HepG2 (cell line): ENCODE results near the gene TNS1. TPM values are rescaled to one million over a fixed set of nuclear protein-coding genes. Genes with fewer than 3 reads are reported as not detected.

Experiments used
- ATAC-seq: fragments of 200-7000 bp; cut with Tn5 transposase; 3 replicates; pipeline ENCODE4 v1.9.1; 2020; ENCODE audit warnings: mild to moderate bottlenecking, moderate library complexity
- BruUV-seq: library from RNA; stranded (reverse); fragments of 400-500 nt; replicated peaks from 2 replicates; lab custom pipeline; 2021; lab: Mats Ljungman, UMichigan
- CTCF ChIA-PET: fragments of 300-600 bp; formaldehyde crosslinking; extraction: SDS; loops from one replicate; lab custom pipeline; 2021; ENCODE audit warnings: low total read pairs, inconsistent platforms, low intra/inter-chr PET ratio; lab: Yijun Ruan, JAX
- POLR2A ChIA-PET: fragments of 350-600 bp; sonication (Branson Sonifier 250); formaldehyde crosslinking; loops from one replicate; lab custom pipeline; 2020; ENCODE audit warnings: antibody characterized with exemption, inconsistent platforms; lab: Yijun Ruan, JAX
- DNase-seq: peaks from one replicate; pipeline ENCODE4 v3.0.0-alpha.2; 2015; ENCODE audit warnings: low spot score
- FAIRE-seq: peaks from 3 replicates; lab custom pipeline; 2011; peaks lifted over from hg19 to GRCh38; lab: Jason Lieb, UNC
- H2AFZ ChIP-seq: one replicate; pipeline ENCODE4 v1.6.1; 2011; ENCODE audit warnings: low read length, inconsistent platforms
- H3K27ac ChIP-seq: fragments of 300-600 bp; 3 replicates; pipeline ENCODE4 v1.8.0; 2011; ENCODE audit warnings: mixed run types, mild to moderate bottlenecking, mixed read lengths, low read length, inconsistent platforms; ENCODE audit not compliant: insufficient read depth; ENCODE audit errors: extremely low read length
- H3K27me3 ChIP-seq, 2 experiments: fragments of 200-600 bp in 1 of 2; 2 replicates in 1 of 2; 3 replicates in 1 of 2; pipeline versions ENCODE4 v1.6.0 to v1.8.0; 2011; ENCODE audit warnings: low read length in 2 of 2, mild to moderate bottlenecking in 2 of 2, moderate library complexity in 2 of 2, inconsistent platforms in 1 of 2; ENCODE audit not compliant: insufficient read depth in 2 of 2, control insufficient read depth in 1 of 2
- H3K36me3 ChIP-seq, 2 experiments: fragments of 200-600 bp in 1 of 2; replicated peaks in 1 of 2; 2 replicates in 1 of 2; 3 replicates in 1 of 2; pipeline versions ENCODE4 v1.5.1 to v1.8.0; 2011; ENCODE audit warnings: low read length in 2 of 2, inconsistent platforms in 1 of 2; ENCODE audit not compliant: insufficient read depth in 2 of 2, control insufficient read depth in 1 of 2
- H3K4me1 ChIP-seq: 2 replicates; pipeline ENCODE4 v1.5.1; 2012; ENCODE audit warnings: low read length, inconsistent platforms; ENCODE audit not compliant: insufficient read depth
- H3K4me2 ChIP-seq: 2 replicates; pipeline ENCODE4 v1.6.0; 2011; ENCODE audit warnings: low read depth, low read length, inconsistent platforms
- H3K4me3 ChIP-seq, 3 experiments: fragments of 200-600 bp in 1 of 3; sonication (generic), shearing (Covaris generic) in 1 of 3; replicated peaks in 1 of 3; 2 replicates each; pipeline ENCODE4 v1.5.1; 2011 to 2016; ENCODE audit warnings: low read length in 3 of 3, inconsistent platforms in 2 of 3, low read depth in 2 of 3, mild to moderate bottlenecking in 2 of 3, control low read depth in 1 of 3, mixed read lengths in 1 of 3; ENCODE audit not compliant: insufficient read depth in 1 of 3
- H3K79me2 ChIP-seq: one replicate; pipeline ENCODE4 v1.6.1; 2011; ENCODE audit warnings: low read length, inconsistent platforms; ENCODE audit not compliant: insufficient read depth
- H3K9ac ChIP-seq: 2 replicates; pipeline ENCODE4 v1.6.0; 2011; ENCODE audit warnings: mild to moderate bottlenecking, low read depth, low read length, inconsistent platforms; ENCODE audit not compliant: insufficient read depth
- H3K9me3 ChIP-seq: 2 replicates; pipeline ENCODE4 v1.5.1; 2012; ENCODE audit warnings: mild to moderate bottlenecking, low read length
- H4K20me1 ChIP-seq: 2 replicates; pipeline ENCODE4 v1.6.0; 2011; ENCODE audit warnings: inconsistent platforms, mild to moderate bottlenecking, low read length, moderate library complexity; ENCODE audit not compliant: insufficient read depth
- CBX5 ChIP-seq: sonication (generic); formaldehyde crosslinking; IDR thresholded peaks from 2 replicates; pipeline ENCODE4 v1.4.0; 2020; ENCODE audit warnings: missing genetic modification reagents, borderline replicate concordance
- GABPB1 ChIP-seq: IDR thresholded peaks from 2 replicates; pipeline ENCODE4 v1.6.1; 2016; ENCODE audit warnings: mild to moderate bottlenecking, missing genetic modification reagents, moderate library complexity, missing compliant biosample characterization
- NFE2 ChIP-seq: sonication (generic); formaldehyde crosslinking; IDR thresholded peaks from 2 replicates; pipeline ENCODE4 v1.4.0; 2020; ENCODE audit warnings: missing genetic modification reagents
- STAT5B ChIP-seq: sonication (generic); formaldehyde crosslinking; IDR thresholded peaks from 2 replicates; pipeline ENCODE4 v1.4.0; 2020; ENCODE audit warnings: missing genetic modification reagents
- ZBTB1 ChIP-seq: sonication (generic); formaldehyde crosslinking; IDR thresholded peaks from 2 replicates; pipeline ENCODE4 v1.4.0; 2020; ENCODE audit warnings: missing genetic modification reagents, borderline replicate concordance
- ZNF224 ChIP-seq: sonication (generic); formaldehyde crosslinking; IDR thresholded peaks from 2 replicates; pipeline ENCODE4 v1.5.0; 2020; ENCODE audit warnings: mild to moderate bottlenecking, missing genetic modification reagents
- ZNF7 ChIP-seq: IDR thresholded peaks from 2 replicates; pipeline ENCODE4 v1.6.1; 2016; ENCODE audit warnings: missing biosample characterization, missing genetic modification reagents
- ZNF781 ChIP-seq: sonication (generic); formaldehyde crosslinking; IDR thresholded peaks from 2 replicates; pipeline ENCODE4 v1.5.1; 2020; ENCODE audit warnings: borderline replicate concordance, mild to moderate bottlenecking, missing genetic modification reagents; ENCODE audit errors: not compliant biosample characterization
- WGBS: methylation state at CpG from one replicate; pipeline ENCODE4 v1.1.6; 2017; ENCODE audit warnings: low lambda C conversion rate; 5-methylcytosine and 5-hydroxymethylcytosine counted together
- in situ Hi-C: cut with HindIII; loops from 2 replicates; pipeline ENCODE4 v1.10.0; 2017; ENCODE audit warnings: low pct_unique_long_range_greater_than_20kb; ENCODE audit not compliant: extremely low pct_ligation_motif_present
- intact Hi-C: fragments of 100-400 bp; cut with micrococcal nuclease; formaldehyde crosslinking; loops from one replicate; pipeline ENCODE4 v1.10.0; 2022; ENCODE audit not compliant: unreplicated experiment
- polyA plus RNA-seq, 8 experiments: library from polyadenylated mRNA; depleted of rRNA in 3 of 8; stranded (reverse) in 7 of 8; unstranded in 1 of 8; fragments of >200 nt; fragmentation: Illumina TruSeq in 4 of 8; extraction: Trizol in 4 of 8; gene quantifications; 2 replicates each; pipeline versions ENCODE4 v1.2.1 to v1.2.3, GENCODE V29; 2011 to 2016; ENCODE audit warnings: low read depth in 4 of 8, missing spikeins in 1 of 8, mixed read lengths in 1 of 8; ENCODE audit not compliant: insufficient read depth in 1 of 8
- total RNA-seq, 5 experiments: library from RNA; depleted of rRNA; stranded (reverse); fragments of >200 nt; fragmentation: Illumina TruSeq; extraction: Trizol; gene quantifications; 2 replicates each; pipeline ENCODE4 v1.2.3, GENCODE V29; 2016; ENCODE audit warnings: low read depth in 1 of 5

TNS1 gene
- total and polyA plus RNA-seq, 2 of the 13 experiments (the other 11 are each of a cell fraction or from before 2014, with no cell fraction given) = 1.9 to 118 TPM

- FAIRE-seq (peak; percentile 46), DNase-seq (no peak), ATAC-seq (no peak)
- Histone ChIP-seq H3K4me3 (no peak overlapping the region), H3K36me3 (no peaks in the 10 kb centered on the region), H2AFZ (no peak overlapping the region), H3K9ac (no peak overlapping the region), H3K4me2 (no peak overlapping the region), H3K27ac (no peak overlapping the region), H3K4me1 (no peaks in the 10 kb centered on the region), H3K9me3 (no peaks in the 10 kb centered on the region), H3K79me2 (no peaks in the 10 kb centered on the region)
- POLR2A ChIA-PET = no interaction called here
- 0% methylated on average over 1 of the region's 1 CpG for WGBS
- no TSS peak for BruUV-seq
- in situ Hi-C loops = no loop called here
- intact Hi-C loops = no loop called here
- TF ChIP-seq ZNF7 (CRISPR knock-in tag) (peak; percentile 87), ZNF781 (CRISPR knock-in tag) (no peak)
- TF ChIP-seq, all 625 proteins: peak for 1
- H3K27me3 ChIP-seq = peaks cover 2 to 23% of the 10 kb centered on the region in 2 experiments; a peak in 2 of 5 replicates
- H4K20me1 ChIP-seq = no peaks in the 10 kb centered on the region
- CTCF ChIA-PET = no interaction called here
Measured at GRCh38 chr2:217969588-217969987, 33.2 kb downstream of the TNS1 start.

GRCh38 chr2:217968023-217968422, 34.8 kb downstream of the TNS1 start:
- CTCF ChIA-PET = no interaction called here
- Histone ChIP-seq H3K4me3 (no peak overlapping the region), H3K9me3 (no peaks in the 10 kb centered on the region), H3K27ac (no peak overlapping the region), H2AFZ (no peak overlapping the region), H3K27me3 (peaks cover 2 to 27% of the 10 kb centered on the region in 2 experiments; a peak in 4 of 5 replicates), H3K36me3 (no peaks in the 10 kb centered on the region), H3K79me2 (no peaks in the 10 kb centered on the region), H3K4me1 (no peaks in the 10 kb centered on the region), H3K4me2 (no peak overlapping the region), H4K20me1 (no peaks in the 10 kb centered on the region), H3K9ac (no peak overlapping the region)
- TF ChIP-seq ZNF224 (CRISPR knock-in tag) (no peak), ZBTB1 (CRISPR knock-in tag) (no peak), NFE2 (CRISPR knock-in tag) (no peak), STAT5B (CRISPR knock-in tag) (no peak), GABPB1 (CRISPR knock-in tag) (no peak), CBX5 (CRISPR knock-in tag) (no peak)
- in situ Hi-C loops (no loop called here), intact Hi-C loops (no loop called here)
- POLR2A ChIA-PET = no interaction called here
- ATAC-seq = no peak
- 0% methylated on average over 1 of the region's 1 CpG for WGBS
- FAIRE-seq = no peak
- DNase-seq = no peak
- no TSS peak for BruUV-seq
